Measurements from ENCODE around the gene NPTN.

DNA sequence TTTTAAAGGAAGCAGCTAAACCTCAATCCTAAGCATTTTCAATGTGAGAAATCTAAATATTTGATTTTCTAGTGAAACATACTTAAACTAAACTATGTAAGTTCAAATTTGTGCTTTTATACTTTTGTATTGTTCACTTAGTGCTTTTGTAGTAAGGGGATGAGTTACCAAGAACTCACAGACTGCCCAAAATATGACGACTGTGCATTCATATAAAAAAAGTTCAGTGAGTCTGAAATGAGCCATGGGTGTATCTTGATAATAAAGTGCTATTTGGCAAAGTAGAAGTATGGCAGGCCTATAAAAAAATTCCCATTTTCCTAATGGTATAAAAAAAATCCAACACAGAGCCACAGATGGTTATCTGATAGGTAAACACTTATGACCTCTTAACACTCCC, 66.2 kb downstream of the NPTN start:
- TF ChIP-seq CTCF (IDR thresholded peaks at IDR 0.05) (no peak), POLR2A (IDR thresholded peaks at IDR 0.05) (no peak)
